ENCODE results near the gene ERG. TPM values are rescaled to one million over a fixed set of nuclear protein-coding genes. Genes with fewer than 3 reads are reported as not detected.

ERG gene
- total RNA-seq, 1 experiment from 2014 or later = 0.11 TPM

- Mint-ChIP-seq H3K9me3 (no peaks in the 10 kb centered on the region), H3K4me3 (no peak overlapping the region), H3K27me3 (ENCODE audit: low read depth) (no peaks in the 10 kb centered on the region; the same call in 1 of the 2 replicates), H3K36me3 (ENCODE audit: insufficient read depth in 1 of 3, low read depth in 3 of 3) (no peaks in the 10 kb centered on the region), H3K4me1 (peaks cover 8 to 11% of the 10 kb centered on the region in 2 experiments), H3K27ac (no peak overlapping the region)
- no peak overlapping the region for H2BK120ac ChIP-seq (ENCODE audit: low read depth, low read length, poor library complexity, severe bottlenecking)
- H4K5ac ChIP-seq (ENCODE audit: insufficient read length, low read depth, low read length) = no peak overlapping the region
- no peak overlapping the region for H4K8ac ChIP-seq (replicated peaks; ENCODE audit: insufficient read length, low read depth, low read length)
- H4K91ac ChIP-seq (ENCODE audit: insufficient read length, low read depth, low read length) = no peak overlapping the region
- no peak overlapping the region for H3K4me2 ChIP-seq (ENCODE audit: insufficient read depth, insufficient read length, low read length)
- H3K56ac ChIP-seq (ENCODE audit: insufficient read length, low read depth, low read length) = no peak overlapping the region
- H3T11ph ChIP-seq (ENCODE audit: low read length) = no peak overlapping the region
- no peak for TF ChIP-seq CTCF (conservative IDR thresholded peaks at IDR 0.05)
- H3K18ac ChIP-seq (ENCODE audit: insufficient read length, low read depth, low read length) = no peak overlapping the region
- no peaks in the 10 kb centered on the region for H3K79me2 ChIP-seq (ENCODE audit: insufficient read depth, low read length)
- no peak overlapping the region for H2AFZ ChIP-seq (ENCODE audit: low read length)
- no peaks in the 10 kb centered on the region for H3K79me1 ChIP-seq (ENCODE audit: insufficient read depth, low read depth, low read length, poor library complexity, severe bottlenecking)
- H3K27me3 ChIP-seq (ENCODE audit: insufficient read depth, low read length) = no peaks in the 10 kb centered on the region
- no peak overlapping the region for H3K9ac ChIP-seq (ENCODE audit: extremely low read depth, insufficient read length, low read length)
- H2AK5ac ChIP-seq (ENCODE audit: insufficient read length, low read length) = no peak overlapping the region
- H4K20me1 ChIP-seq (ENCODE audit: control insufficient read depth, insufficient read depth, insufficient read length) = no peaks in the 10 kb centered on the region
- H3K23ac ChIP-seq (ENCODE audit: insufficient read length, low read depth, low read length) = no peak overlapping the region
- no peak for DNase-seq
- no peak overlapping the region for H3K14ac ChIP-seq (ENCODE audit: insufficient read depth, low read length)
- WGBS (ENCODE audit: extremely low coverage, insufficient read length, low lambda C conversion rate) = no CpG with 5 or more reads among the region's 3 CpGs
- no peaks in the 10 kb centered on the region for H3K23me2 ChIP-seq (ENCODE audit: insufficient read length, low read depth, low read length, poor library complexity, severe bottlenecking)
- no peaks in the 10 kb centered on the region for H3K4me1 ChIP-seq (ENCODE audit: insufficient read depth, low read length)
- no peak overlapping the region for H2BK15ac ChIP-seq (ENCODE audit: low read depth, low read length)
- H2BK12ac ChIP-seq (ENCODE audit: insufficient read length, low read depth, low read length) = no peak overlapping the region
- no peak overlapping the region for H3K4ac ChIP-seq (ENCODE audit: low read depth, low read length)
- H3K9me3 ChIP-seq (ENCODE audit: control insufficient read depth, low read depth, low read length) = no peaks in the 10 kb centered on the region
- H3K27ac ChIP-seq (ENCODE audit: insufficient read length, low read depth, low read length) = no peak overlapping the region
- H2BK20ac ChIP-seq (ENCODE audit: low read depth, low read length, poor library complexity, severe bottlenecking) = no peak overlapping the region
- H2BK5ac ChIP-seq (ENCODE audit: insufficient read length, low read length) = no peak overlapping the region
Observed at GRCh38 chr21:38399103-38399502, 99.2 kb downstream of the ERG start.

Data from H9 (cell line).